Stimulated activated CD4-positive, alpha-beta T cell treated with anti-CD3 and anti-CD28 coated beads, Interleukin-2, amount 100 ng/mL, for 48 hours (primary cell): ENCODE data around the gene OR2AT4.
"Not testable (repeated sequence)": the region's sequence is repeated elsewhere in the genome, so short reads cannot be mapped to it uniquely, and the experiment has no call there.

Source experiments
- DNase-seq, 2 donors: peaks; one replicate each; pipeline ENCODE4 v3.0.0-alpha.2; 2020

Gene OR2AT4

GRCh38 chr11:75096456-75097172, at the start of gene OR2AT4:
Gene OR2AT4 (minus strand): TSS chr11:75096876.
- no peak for DNase-seq

- DNase-seq, result no peak
Observed at GRCh38 chr11:75145972-75146519, 49.4 kb upstream of the OR2AT4 start.

GRCh38 chr11:75145196-75145971, 48.7 kb upstream of the OR2AT4 start:
- no peak for DNase-seq

- DNase-seq, result no peak
Observed at GRCh38 chr11:75144716-75145014, 48.0 kb upstream of the OR2AT4 start.

- no peak for DNase-seq
Observed at GRCh38 chr11:75143420-75143731, 46.7 kb upstream of the OR2AT4 start.

- peak; percentile 62 for DNase-seq
Observed at GRCh38 chr11:75142714-75143419, 46.2 kb upstream of the OR2AT4 start.

GRCh38 chr11:75141166-75141565, 44.5 kb upstream of the OR2AT4 start:
- DNase-seq, result no peak

GRCh38 chr11:75140269-75141138, 43.8 kb upstream of the OR2AT4 start:
- DNase-seq, result peak; percentile 75 to 83

- DNase-seq, result no peak
Observed at GRCh38 chr11:75135651-75136050, 39.0 kb upstream of the OR2AT4 start.

- no peak for DNase-seq
Observed at GRCh38 chr11:75135021-75135650, 38.5 kb upstream of the OR2AT4 start.

- DNase-seq, result no peak
Observed at GRCh38 chr11:75133976-75134375, 37.3 kb upstream of the OR2AT4 start.

- no peak for DNase-seq
Observed at GRCh38 chr11:75132080-75132479, 35.4 kb upstream of the OR2AT4 start.

GRCh38 chr11:75126564-75126963, 29.9 kb upstream of the OR2AT4 start:
- DNase-seq, result no peak

- DNase-seq, result no peak
Observed at GRCh38 chr11:75118577-75118976, 21.9 kb upstream of the OR2AT4 start.

- no peak for DNase-seq
Observed at GRCh38 chr11:75114465-75114864, 17.8 kb upstream of the OR2AT4 start.

GRCh38 chr11:75113030-75113429, 16.4 kb upstream of the OR2AT4 start:
- DNase-seq, result no peak

- DNase-seq, result no peak
Observed at GRCh38 chr11:75112200-75112599, 15.5 kb upstream of the OR2AT4 start.

- no peak for DNase-seq
Observed at GRCh38 chr11:75107187-75107586, 10.5 kb upstream of the OR2AT4 start.

GRCh38 chr11:75105967-75106681, 9.4 kb upstream of the OR2AT4 start:
- not testable (repeated sequence) for DNase-seq

- DNase-seq, result no peak
Observed at GRCh38 chr11:75105462-75105925, 8.8 kb upstream of the OR2AT4 start.

GRCh38 chr11:75103380-75104026, 6.8 kb upstream of the OR2AT4 start:
- DNase-seq, result no peak
